ENCODE results near the gene CEP112.

GRCh38 chr17:65772989-65773388 is 418.9 kb downstream of the CEP112 start:
- no peak for TF ChIP-seq CTCF (IDR thresholded peaks at IDR 0.05)
- no peak for TF ChIP-seq POLR2AphosphoS5 (IDR thresholded peaks at IDR 0.05; ENCODE audit: low read depth, low read length)
- TF ChIP-seq REST (IDR thresholded peaks at IDR 0.05; ENCODE audit: insufficient read depth in 1 of 2, low read depth in 2 of 2, low read length in 1 of 2) = no peak
